ENCODE data around the gene TBC1D22B.

The TBC1D22B gene

DNA sequence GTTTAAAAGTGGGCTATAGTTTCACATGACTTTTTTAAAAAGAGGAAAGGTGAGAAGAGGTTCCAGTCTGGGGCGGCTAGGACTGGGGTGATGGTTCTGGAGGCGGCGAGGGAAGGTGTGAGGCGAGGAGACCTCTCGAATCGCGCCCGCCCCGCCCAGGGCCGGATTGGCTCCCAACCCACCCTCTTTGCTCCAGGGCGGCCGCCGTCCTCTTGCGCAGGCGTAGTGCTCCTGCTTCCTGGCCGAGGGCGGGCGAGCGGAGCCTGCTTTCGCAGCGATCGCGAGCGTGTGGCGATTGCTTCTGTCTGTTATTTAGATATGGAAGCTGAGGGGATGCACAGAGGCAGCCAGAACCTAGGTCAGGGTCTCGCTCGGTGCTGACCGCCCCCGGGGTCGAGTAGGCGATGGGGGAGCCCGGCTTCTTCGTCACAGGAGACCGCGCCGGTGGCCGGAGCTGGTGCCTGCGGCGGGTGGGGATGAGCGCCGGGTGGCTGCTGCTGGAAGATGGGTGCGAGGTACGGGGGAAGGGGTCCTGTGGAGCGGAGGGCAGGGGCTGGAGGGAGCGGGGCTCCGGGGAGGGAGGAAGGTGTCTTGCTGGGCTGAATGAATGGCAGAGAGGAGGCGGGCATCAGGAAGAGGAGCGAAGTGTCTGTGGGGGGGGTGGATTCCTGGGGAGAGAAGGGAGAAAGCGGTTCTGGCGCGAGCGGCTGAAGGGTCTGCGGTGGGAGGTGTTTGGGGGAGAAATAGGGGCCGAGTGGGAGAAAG is 96.4 kb downstream of the TBC1D22B start, which contains the start of gene RNF8 (continued):
- peak; percentile 42; the same call in 1 of the 2 replicates for TF ChIP-seq ZNF423 (tag by site-specific recombination; IDR thresholded peaks at IDR 0.05)
- TF ChIP-seq ZNF548 (tag by site-specific recombination; IDR thresholded peaks at IDR 0.05), result no peak
- peak; percentile 87 for TF ChIP-seq ZNF501 (tag by site-specific recombination; IDR thresholded peaks at IDR 0.05)
- no peak for TF ChIP-seq ZNF433 (tag by site-specific recombination; IDR thresholded peaks at IDR 0.05; ENCODE audit: low read depth)
- TF ChIP-seq ZNF354C (tag by site-specific recombination; IDR thresholded peaks at IDR 0.05; ENCODE audit: borderline replicate concordance, low read depth), result no peak
- 0 out of 2 replicates have a peak, but pooled peaks have one; percentile 0 for TF ChIP-seq ZEB2 (tag by site-specific recombination; IDR thresholded peaks at IDR 0.05)
- TF ChIP-seq ZNF155 (tag by site-specific recombination; IDR thresholded peaks at IDR 0.05), result no peak
- no peak for TF ChIP-seq SCRT2 (tag by site-specific recombination; IDR thresholded peaks at IDR 0.05)
- TF ChIP-seq ZNF112 (tag by site-specific recombination; IDR thresholded peaks at IDR 0.05), result no peak
- TF ChIP-seq, protein P1, sequence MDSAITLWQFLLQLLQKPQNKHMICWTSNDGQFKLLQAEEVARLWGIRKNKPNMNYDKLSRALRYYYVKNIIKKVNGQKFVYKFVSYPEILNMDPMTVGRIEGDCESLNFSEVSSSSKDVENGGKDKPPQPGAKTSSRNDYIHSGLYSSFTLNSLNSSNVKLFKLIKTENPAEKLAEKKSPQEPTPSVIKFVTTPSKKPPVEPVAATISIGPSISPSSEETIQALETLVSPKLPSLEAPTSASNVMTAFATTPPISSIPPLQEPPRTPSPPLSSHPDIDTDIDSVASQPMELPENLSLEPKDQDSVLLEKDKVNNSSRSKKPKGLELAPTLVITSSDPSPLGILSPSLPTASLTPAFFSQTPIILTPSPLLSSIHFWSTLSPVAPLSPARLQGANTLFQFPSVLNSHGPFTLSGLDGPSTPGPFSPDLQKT (IDR thresholded peaks at IDR 0.05; ENCODE audit: borderline replicate concordance, low read depth, low read length), result no peak
- TF ChIP-seq ZNF133 (tag by site-specific recombination; IDR thresholded peaks at IDR 0.05), result no peak
- TF ChIP-seq ZNF114 (tag by site-specific recombination; IDR thresholded peaks at IDR 0.05), result no peak
- peak; percentile 81 for TF ChIP-seq ZBTB48 (tag by site-specific recombination; IDR thresholded peaks at IDR 0.05)
- TF ChIP-seq, protein P2, sequence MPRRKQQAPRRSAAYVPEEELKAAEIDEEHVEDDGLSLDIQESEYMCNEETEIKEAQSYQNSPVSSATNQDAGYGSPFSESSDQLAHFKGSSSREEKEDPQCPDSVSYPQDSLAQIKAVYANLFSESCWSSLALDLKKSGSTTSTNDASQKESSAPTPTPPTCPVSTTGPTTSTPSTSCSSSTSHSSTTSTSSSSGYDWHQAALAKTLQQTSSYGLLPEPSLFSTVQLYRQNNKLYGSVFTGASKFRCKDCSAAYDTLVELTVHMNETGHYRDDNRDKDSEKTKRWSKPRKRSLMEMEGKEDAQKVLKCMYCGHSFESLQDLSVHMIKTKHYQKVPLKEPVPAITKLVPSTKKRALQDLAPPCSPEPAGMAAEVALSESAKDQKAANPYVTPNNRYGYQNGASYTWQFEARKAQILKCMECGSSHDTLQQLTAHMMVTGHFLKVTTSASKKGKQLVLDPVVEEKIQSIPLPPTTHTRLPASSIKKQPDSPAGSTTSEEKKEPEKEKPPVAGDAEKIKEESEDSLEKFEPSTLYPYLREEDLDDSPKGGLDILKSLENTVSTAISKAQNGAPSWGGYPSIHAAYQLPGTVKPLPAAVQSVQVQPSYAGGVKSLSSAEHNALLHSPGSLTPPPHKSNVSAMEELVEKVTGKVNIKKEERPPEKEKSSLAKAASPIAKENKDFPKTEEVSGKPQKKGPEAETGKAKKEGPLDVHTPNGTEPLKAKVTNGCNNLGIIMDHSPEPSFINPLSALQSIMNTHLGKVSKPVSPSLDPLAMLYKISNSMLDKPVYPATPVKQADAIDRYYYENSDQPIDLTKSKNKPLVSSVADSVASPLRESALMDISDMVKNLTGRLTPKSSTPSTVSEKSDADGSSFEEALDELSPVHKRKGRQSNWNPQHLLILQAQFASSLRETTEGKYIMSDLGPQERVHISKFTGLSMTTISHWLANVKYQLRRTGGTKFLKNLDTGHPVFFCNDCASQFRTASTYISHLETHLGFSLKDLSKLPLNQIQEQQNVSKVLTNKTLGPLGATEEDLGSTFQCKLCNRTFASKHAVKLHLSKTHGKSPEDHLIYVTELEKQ (tag by site-specific recombination; IDR thresholded peaks at IDR 0.05; ENCODE audit: borderline replicate concordance), result no peak; the same call in 1 of the 2 replicates
- TF ChIP-seq, protein P3, sequence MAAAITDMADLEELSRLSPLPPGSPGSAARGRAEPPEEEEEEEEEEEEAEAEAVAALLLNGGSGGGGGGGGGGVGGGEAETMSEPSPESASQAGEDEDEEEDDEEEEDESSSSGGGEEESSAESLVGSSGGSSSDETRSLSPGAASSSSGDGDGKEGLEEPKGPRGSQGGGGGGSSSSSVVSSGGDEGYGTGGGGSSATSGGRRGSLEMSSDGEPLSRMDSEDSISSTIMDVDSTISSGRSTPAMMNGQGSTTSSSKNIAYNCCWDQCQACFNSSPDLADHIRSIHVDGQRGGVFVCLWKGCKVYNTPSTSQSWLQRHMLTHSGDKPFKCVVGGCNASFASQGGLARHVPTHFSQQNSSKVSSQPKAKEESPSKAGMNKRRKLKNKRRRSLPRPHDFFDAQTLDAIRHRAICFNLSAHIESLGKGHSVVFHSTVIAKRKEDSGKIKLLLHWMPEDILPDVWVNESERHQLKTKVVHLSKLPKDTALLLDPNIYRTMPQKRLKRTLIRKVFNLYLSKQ (tag by site-specific recombination; IDR thresholded peaks at IDR 0.05; ENCODE audit: borderline replicate concordance), result no peak
- TF ChIP-seq, protein P4, sequence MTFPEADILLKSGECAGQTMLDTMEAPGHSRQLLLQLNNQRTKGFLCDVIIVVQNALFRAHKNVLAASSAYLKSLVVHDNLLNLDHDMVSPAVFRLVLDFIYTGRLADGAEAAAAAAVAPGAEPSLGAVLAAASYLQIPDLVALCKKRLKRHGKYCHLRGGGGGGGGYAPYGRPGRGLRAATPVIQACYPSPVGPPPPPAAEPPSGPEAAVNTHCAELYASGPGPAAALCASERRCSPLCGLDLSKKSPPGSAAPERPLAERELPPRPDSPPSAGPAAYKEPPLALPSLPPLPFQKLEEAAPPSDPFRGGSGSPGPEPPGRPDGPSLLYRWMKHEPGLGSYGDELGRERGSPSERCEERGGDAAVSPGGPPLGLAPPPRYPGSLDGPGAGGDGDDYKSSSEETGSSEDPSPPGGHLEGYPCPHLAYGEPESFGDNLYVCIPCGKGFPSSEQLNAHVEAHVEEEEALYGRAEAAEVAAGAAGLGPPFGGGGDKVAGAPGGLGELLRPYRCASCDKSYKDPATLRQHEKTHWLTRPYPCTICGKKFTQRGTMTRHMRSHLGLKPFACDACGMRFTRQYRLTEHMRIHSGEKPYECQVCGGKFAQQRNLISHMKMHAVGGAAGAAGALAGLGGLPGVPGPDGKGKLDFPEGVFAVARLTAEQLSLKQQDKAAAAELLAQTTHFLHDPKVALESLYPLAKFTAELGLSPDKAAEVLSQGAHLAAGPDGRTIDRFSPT (tag by site-specific recombination; IDR thresholded peaks at IDR 0.05), result no peak; the same call in 1 of the 2 replicates
- TF ChIP-seq, protein P5, sequence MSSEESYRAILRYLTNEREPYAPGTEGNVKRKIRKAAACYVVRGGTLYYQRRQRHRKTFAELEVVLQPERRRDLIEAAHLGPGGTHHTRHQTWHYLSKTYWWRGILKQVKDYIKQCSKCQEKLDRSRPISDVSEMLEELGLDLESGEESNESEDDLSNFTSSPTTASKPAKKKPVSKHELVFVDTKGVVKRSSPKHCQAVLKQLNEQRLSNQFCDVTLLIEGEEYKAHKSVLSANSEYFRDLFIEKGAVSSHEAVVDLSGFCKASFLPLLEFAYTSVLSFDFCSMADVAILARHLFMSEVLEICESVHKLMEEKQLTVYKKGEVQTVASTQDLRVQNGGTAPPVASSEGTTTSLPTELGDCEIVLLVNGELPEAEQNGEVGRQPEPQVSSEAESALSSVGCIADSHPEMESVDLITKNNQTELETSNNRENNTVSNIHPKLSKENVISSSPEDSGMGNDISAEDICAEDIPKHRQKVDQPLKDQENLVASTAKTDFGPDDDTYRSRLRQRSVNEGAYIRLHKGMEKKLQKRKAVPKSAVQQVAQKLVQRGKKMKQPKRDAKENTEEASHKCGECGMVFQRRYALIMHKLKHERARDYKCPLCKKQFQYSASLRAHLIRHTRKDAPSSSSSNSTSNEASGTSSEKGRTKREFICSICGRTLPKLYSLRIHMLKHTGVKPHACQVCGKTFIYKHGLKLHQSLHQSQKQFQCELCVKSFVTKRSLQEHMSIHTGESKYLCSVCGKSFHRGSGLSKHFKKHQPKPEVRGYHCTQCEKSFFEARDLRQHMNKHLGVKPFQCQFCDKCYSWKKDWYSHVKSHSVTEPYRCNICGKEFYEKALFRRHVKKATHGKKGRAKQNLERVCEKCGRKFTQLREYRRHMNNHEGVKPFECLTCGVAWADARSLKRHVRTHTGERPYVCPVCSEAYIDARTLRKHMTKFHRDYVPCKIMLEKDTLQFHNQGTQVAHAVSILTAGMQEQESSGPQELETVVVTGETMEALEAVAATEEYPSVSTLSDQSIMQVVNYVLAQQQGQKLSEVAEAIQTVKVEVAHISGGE (tag by site-specific recombination; conservative IDR thresholded peaks at IDR 0.05; ENCODE audit: low read depth), result 0 out of 2 replicates have a peak, but pooled peaks have one; percentile 23
- TF ChIP-seq ZNF626 (tag by site-specific recombination; IDR thresholded peaks at IDR 0.05), result no peak
- TF ChIP-seq ZNF544 (tag by site-specific recombination; IDR thresholded peaks at IDR 0.05), result no peak
- no peak for TF ChIP-seq OVOL3 (tag by site-specific recombination; IDR thresholded peaks at IDR 0.05)
- peak; percentile 85 for TF ChIP-seq ZNF2 (tag by site-specific recombination; IDR thresholded peaks at IDR 0.05)
- no peak for TF ChIP-seq ZNF214 (tag by site-specific recombination; IDR thresholded peaks at IDR 0.05; ENCODE audit: borderline replicate concordance)
- no peak for TF ChIP-seq HOXC10 (CRISPR knock-in tag; IDR thresholded peaks at IDR 0.05)
- no peak for TF ChIP-seq REPIN1 (tag by site-specific recombination; IDR thresholded peaks at IDR 0.05; ENCODE audit: low read depth)
- peak; percentile 87 for TF ChIP-seq GLIS2 (tag by site-specific recombination; IDR thresholded peaks at IDR 0.05)
- TF ChIP-seq ZNF776 (tag by site-specific recombination; IDR thresholded peaks at IDR 0.05; ENCODE audit: borderline replicate concordance), result no peak
- TF ChIP-seq, protein P6, sequence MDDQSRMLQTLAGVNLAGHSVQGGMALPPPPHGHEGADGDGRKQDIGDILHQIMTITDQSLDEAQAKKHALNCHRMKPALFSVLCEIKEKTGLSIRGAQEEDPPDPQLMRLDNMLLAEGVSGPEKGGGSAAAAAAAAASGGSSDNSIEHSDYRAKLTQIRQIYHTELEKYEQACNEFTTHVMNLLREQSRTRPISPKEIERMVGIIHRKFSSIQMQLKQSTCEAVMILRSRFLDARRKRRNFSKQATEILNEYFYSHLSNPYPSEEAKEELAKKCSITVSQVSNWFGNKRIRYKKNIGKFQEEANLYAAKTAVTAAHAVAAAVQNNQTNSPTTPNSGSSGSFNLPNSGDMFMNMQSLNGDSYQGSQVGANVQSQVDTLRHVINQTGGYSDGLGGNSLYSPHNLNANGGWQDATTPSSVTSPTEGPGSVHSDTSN (CRISPR knock-in tag; IDR thresholded peaks at IDR 0.05), result peak; percentile 55; the same call in 1 of the 2 replicates

All from HEK293 (cell line).